HG02571 (cell line): ENCODE results near the gene TMEM204.

ENCODE experiments used
- ATAC-seq: cut with Tn5 transposase; IDR thresholded peaks from one replicate; pipeline ENCODE4 v1.9.1; 2021; ENCODE audit warnings: mild to moderate bottlenecking, moderate library complexity; ENCODE audit not compliant: unreplicated experiment

Gene TMEM204

GRCh38 chr16:1553946-1554825 is 20.7 kb downstream of the TMEM204 start:
- ATAC-seq: no peak

DNA sequence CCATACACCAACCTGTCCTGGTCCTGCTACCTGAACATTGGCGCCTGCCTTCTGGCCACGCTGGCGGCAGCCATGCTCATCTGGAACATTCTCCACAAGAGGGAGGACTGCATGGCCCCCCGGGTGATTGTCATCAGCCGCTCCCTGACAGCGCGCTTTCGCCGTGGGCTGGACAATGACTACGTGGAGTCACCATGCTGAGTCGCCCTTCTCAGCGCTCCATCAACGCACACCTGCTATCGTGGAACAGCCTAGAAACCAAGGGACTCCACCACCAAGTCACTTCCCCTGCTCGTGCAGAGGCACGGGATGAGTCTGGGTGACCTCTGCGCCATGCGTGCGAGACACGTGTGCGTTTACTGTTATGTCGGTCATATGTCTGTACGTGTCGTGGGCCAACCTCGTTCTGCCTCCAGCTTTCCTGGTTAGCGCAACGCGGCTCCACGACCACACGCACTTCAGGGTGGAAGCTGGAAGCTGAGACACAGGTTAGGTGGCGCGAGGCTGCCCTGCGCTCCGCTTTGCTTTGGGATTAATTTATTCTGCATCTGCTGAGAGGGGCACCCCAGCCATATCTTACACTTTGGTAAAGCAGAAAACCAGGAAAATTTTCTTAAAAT is 21.5 kb downstream of the TMEM204 start:
- ATAC-seq: no peak

DNA sequence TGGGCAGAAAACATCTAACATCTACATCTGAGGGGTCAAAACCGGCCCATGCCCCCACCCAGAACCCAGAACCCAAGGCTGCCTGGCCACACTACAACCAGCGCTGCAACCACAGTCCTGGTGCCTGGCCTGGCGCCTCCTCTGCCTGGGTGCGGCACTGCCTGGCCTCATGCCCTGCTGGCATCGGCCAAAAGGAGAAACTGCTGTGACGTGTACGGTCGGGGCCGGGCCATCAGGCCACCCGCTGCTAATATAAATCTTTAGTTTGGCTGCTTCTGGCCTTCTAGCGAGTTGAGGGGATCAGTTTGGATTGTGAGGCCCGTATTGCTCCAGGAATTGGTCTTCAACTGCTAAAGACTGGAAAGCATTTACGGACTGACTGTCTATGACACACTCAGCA is 22.8 kb downstream of the TMEM204 start:
- no peak for ATAC-seq

DNA sequence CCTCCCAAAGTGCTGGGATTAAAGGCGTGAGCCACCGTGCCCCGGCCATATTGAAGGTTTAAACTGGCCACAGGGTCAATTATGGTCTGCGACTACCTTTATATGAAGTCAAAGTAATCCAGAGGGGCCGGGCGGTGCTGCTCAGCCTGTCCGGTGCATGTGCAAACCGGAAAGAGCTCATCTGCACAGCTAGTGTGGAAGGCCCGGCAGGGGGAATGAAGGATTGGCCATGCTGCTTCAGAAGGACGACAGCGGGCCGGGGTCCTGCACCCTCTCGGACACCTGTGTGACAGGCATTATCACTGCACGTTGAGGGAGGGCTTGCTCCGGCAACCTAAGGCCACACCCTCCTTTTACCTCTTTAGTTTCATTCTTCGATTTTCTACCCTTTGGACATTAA is 23.6 kb downstream of the TMEM204 start:
- ATAC-seq: no peak

DNA sequence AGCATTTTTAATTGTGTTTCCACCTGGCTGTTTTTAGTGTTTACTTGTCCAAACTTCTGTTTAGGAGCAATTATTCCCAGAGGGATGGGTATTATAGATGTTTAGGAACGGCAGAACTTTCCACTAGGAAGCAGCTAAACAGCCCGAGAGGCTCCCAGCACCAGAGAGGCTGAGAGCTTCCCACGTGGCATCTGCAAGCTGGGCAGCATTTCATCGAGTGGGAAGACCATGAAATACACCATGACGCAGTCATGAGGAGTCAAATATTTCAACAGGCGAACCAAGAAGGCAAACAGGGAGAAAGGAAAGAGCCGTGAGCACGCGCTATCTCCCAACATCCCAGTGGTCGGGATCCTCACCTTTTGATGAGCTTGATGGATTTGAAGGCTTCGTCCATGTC is 24.1 kb downstream of the TMEM204 start:
- ATAC-seq: no peak

- ATAC-seq: no peak
Measured at GRCh38 chr16:1559446-1559975, 26.0 kb downstream of the TMEM204 start.

DNA sequence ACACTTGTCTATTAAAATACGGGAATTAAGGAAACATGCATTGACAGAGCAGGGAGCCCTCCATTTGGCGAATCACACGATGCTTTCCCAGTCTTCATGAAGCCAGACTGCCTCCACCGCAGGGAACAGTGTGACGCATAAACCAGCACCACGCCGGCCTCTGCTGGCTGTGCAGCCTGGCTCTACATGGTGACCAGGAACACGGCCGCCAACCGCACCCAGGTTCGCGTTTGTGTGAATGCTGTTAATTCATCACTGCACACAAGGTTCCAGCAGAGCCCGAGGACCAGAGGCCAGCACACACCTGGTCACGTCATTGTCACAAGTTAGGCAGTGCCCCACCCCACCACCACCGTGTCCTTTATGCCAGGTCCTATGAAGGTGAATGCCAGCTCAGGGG is 26.7 kb downstream of the TMEM204 start:
- no peak for ATAC-seq

DNA sequence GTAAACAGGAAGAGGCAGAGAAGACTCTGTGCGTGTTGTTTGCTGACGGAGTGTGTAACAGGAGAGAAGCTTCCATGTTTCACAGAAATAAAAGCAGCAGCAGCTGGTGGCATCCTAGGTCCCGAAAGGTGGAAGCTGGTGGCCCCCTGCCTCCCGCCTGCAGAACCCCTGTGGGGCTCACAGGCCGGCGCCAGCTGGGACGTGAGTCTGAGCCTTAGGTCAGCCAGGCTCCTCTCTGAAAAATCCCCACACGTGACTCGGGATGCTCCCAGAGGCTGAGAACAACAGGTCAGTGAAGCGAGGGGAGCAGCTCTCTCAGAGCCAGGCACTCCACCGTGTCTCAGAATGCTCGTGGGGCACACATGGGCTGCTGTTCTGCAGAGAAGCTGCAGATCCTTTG is 27.4 kb downstream of the TMEM204 start:
- no peak for ATAC-seq

- no peak for ATAC-seq
Measured at GRCh38 chr16:1561266-1561665, 27.8 kb downstream of the TMEM204 start.

- no peak for ATAC-seq
Measured at GRCh38 chr16:1561836-1562235, 28.4 kb downstream of the TMEM204 start.

- ATAC-seq: no peak
Measured at GRCh38 chr16:1563786-1564185, 30.3 kb downstream of the TMEM204 start.

GRCh38 chr16:1564325-1564724 is 30.9 kb downstream of the TMEM204 start:
- ATAC-seq: no peak

- no peak for ATAC-seq
Measured at GRCh38 chr16:1565083-1565805, 31.8 kb downstream of the TMEM204 start.

DNA sequence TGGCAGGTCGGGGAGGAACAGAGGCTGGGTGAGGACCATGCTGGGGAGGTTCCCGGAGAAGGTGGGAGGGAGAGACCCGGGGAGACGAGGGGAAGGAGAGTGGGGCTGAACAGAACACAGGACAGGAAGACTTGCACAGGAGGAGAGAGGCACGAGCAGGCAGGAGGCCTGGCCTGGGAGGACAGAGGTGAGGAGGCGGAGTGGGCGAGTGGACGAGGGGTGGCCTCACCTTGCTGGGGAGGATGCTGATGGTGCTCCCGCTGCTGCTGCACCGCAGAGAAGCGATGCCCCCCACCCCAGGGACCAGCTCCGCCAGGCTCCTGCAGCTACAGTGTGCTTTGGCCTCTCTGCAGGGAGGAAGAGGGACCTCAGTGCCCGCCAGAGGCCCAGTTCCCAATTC is 34.5 kb downstream of the TMEM204 start:
- no peak for ATAC-seq

GRCh38 chr16:1571012-1571671 is 37.7 kb downstream of the TMEM204 start:
- no peak for ATAC-seq

DNA sequence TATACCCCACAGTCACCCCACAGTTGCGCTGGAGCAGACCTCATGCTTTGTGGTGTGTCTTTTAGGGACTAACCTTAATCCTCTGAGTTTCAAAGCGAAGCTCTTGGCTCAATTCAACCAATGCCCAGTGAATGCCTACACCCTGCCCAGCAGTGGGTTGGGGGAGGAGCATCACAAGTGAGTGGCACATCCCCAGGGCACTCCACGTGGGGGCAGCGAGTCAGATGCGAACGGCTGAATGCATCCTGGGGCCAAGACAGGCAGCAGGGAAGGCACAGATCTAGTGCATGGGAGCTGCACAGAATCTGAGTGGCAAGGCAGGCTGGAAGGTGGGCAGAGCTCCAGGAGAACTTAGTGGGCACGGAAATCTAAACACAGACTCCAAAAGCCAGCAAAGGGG is 39.2 kb downstream of the TMEM204 start:
- ATAC-seq: no peak

GRCh38 chr16:1573301-1573700 is 39.8 kb downstream of the TMEM204 start:
- ATAC-seq: no peak

DNA sequence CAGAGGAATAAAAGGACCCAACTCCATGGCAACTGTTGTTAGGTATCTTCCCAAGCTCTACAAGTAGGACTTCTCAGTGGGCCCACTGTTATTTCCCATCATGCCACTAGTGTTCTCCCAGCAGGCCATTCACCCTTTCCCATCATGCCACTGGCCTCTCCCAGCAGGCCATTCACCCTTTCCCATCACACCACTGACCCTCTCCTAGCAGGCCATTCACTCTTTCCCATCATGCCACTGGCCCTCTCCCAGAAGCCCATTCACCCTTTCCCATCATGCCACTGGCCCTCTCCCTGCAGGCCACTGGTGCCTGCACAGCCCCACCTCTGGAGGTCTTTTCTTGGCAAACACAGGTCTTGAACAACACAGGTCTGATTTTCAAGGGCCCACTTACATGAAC is 42.1 kb downstream of the TMEM204 start:
- no peak for ATAC-seq

DNA sequence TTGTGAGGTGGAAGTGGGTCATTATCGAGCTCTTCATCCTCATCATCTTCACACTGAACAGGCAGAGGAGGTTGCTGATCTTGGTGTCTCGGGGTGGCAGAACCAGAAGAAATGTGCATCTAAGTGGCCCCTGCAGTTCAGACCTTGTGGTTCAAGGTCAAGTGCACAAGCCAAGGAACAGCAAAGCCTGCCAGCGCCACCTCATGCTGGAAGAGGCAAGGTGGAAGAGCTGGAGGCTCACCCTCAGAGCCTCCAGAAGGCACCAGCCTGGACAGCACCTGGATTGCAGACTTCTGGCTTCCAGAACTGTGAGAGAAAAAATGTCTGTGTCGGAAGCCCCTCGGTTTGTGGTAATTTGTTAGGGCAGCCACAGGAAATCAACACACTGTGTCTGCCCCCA is 45.7 kb downstream of the TMEM204 start:
- no peak for ATAC-seq

DNA sequence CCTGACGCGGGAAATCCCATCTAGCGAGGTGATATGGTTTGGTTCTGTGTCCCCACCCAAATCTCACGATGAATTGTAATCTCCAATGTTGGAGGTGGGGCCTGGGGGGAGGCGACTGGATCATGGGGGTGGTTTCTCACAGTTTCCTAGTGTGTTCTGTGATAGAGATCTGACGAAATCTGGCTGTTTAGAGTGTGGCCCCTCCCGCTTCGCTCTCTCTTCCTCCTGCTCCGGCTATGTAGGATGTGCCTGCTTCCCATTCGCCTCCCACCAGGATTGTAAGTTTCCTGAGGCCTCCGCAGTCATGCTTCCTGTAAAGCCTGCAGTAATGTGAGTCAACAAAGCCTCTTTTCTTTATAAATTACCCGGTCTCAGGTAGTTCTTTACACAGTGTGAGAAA is 46.8 kb downstream of the TMEM204 start:
- ATAC-seq: no peak

- no peak for ATAC-seq
Measured at GRCh38 chr16:1580956-1581355, 47.5 kb downstream of the TMEM204 start.
